Astrocyte of the hippocampus (primary cell): Measurements from ENCODE around the gene NCKIPSD.

Experiments
- DNase-seq: peaks from one replicate; pipeline ENCODE4 v3.0.0; 2011; ENCODE audit warnings: low read depth, low spot score

The NCKIPSD gene

GRCh38 chr3:48678566-48679380, 6.9 kb downstream of the NCKIPSD start:
- no peak for DNase-seq

DNA sequence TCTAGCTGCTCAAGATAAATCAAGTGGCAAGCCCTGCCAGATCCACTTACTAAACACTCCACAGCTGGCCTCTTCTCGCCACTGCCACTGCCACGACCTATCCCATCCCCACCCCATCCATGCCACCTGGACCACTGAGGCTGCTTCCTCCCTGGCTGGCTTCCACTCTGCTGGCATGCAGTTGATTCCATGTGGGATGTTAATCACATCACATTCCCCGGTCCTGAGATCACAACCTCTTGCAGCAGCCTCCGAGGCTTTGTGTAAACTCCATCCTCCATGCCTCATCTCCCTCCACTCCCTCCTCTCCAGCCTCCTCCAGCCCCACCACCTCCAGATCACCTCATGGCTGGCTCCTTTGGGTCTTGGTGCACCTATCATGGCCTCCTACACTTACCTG, 7.7 kb downstream of the NCKIPSD start:
- peak; percentile 43 for DNase-seq

- DNase-seq: no peak
These were observed 11.2 kb downstream of the NCKIPSD start for GRCh38 chr3:48674505-48674904.

DNA sequence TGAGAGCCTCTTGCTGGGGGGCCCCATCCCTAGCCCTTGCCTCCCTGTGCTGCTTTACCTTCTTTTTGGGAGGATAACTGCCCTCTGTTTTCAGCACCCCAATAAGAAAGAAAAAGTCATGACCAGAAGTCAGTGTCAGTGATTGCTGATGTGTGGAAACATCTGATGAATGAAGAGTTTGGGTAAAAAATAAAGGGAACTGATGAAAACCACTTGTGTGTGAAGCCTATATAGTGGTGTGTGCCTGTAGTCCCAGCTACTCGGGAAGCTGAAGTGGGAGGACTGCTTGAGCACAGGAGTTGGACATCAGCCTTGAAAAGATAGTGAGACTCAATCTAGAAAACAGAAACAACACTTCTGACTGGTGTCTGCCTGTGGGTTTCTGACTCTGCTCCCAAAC, 13.2 kb downstream of the NCKIPSD start:
- no peak for DNase-seq

GRCh38 chr3:48664929-48665328, 20.8 kb downstream of the NCKIPSD start:
- no peak for DNase-seq

DNA sequence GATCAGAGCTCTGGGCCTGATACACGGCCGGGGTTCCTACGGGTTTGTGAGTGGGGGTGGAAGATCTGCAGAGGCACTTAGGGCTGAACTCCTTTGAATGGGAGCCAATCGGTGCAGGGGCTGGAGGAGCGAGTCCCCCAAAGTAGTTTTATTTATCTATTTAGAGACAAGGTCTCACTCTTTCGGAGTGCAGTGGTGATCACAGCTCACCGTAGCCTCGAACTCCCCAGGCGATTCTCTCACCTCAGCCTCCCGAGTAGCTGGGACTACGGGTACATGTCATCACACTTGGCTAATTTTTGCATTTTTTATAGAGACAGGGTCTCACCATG, 21.4 kb downstream of the NCKIPSD start:
- no peak for DNase-seq

DNA sequence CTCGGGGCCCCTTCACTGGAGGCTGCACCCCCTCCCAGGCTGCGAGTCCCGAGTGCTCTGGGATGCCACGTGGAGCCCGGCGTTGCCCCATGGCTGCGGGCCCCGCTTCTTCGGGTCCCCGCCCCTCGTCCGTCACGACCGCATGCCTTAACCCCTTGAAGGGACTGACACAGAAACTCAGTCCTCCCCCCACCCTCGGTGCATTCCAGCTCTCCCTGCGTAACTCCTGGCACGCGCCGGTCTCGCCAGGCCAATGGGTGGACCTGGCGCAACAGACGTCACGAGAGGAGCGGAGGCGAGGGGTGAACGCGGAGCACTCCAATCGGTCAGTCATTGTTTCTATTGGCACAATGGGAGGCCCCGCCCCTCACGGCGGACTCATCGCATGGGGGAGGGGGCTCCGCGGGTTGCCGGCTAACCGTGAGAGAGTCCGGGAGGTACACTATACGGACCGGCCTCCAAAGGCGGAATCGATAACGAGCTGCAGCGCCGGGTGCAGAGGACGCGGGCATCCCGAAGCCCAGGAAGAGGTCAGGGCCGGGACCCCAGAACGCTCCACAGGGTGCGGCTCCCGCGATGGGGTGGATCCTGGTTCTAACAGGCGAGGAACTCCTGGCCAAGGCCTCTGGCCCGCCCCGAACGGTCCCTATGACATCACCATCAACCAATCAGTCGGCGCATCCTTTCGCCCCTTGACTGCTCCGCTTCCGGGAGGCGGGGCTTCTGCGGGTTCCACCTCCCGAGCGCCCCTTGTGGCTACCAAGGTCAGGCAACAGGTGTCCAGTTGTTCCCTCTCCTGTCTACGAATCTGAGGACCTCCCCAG, 22.0 kb downstream of the NCKIPSD start:
- peak; percentile 99 for DNase-seq

DNA sequence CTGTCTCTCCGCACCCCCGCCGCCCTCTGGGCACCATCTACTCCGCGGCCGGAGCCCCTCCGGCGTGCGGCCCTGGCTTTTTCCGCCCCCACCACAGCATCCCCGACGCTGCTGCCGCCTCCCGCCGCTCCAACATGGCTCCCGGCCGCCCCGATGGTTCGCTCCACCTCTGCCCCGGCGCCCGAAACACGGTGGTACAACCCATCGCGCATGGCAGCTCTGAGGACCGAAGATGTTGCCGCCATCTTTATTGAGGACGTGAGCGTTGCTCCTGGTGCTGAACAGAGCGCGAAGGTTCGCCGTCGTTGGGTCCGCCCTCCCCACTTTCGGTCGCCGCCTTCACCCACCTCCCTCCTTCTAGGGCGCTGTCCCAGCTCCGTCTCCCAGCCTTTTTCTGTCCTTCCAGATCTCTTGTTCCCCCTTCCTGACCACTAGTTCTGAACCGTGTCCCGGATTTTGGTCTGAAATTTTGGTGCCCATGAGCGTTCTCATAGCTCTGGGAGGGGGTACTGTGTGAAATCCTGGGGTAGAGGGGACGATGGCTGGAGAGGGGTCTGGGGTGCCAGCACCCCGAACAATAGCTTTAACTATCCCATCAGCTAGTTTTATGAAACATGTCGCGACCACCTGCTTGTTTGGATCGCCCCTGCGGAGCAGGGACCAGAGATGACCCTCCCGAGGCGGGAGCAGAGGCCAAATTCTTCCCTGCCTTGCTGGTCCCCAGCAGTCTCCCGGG, 22.8 kb downstream of the NCKIPSD start, which contains the start of gene CELSR3:
Gene CELSR3, minus strand, starts transcription at position 134 of the 736 bp plus-strand sequence. CDS start 252 bp downstream, outside the sequence.
- peak; percentile 96 for DNase-seq

DNA sequence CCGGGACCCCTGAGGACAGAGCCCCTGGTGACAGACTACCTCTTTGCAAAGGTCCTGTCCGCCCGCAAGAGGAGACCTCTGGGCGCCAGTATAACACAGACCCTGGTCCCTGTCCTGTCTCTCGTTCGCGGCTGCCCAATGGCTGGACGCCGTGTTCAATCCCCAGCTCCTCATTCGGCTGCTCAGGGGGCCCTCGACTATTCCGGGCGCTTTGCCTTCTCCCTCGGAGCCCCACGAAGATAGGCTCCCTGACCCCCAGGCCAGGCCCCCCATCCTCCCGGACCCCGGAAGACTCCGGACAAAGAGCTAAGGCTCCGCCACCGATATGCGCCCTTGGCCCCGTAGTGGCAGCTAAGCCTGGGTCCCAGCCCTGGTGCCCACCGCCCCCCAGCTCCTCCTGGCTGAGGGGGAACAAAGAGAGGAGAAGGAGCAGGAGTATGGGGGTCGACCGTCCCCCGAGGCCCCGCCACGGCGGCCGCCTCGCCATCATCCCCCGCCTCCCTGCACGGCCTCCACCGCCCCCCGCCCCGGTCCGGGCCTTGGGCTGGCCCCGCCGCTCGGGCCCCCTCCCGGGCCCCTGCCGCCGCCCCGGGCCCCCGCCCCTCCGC, 23.5 kb downstream of the NCKIPSD start:
- no peak for DNase-seq

GRCh38 chr3:48661501-48662144, 24.1 kb downstream of the NCKIPSD start:
- DNase-seq: peak; percentile 83

GRCh38 chr3:48660800-48661400, 24.8 kb downstream of the NCKIPSD start:
- DNase-seq: no peak

- no peak for DNase-seq
These were observed 28.9 kb downstream of the NCKIPSD start for GRCh38 chr3:48656841-48657281.

GRCh38 chr3:48656061-48656840, 29.5 kb downstream of the NCKIPSD start:
- DNase-seq: peak; percentile 84

- no peak for DNase-seq
These were observed 30.1 kb downstream of the NCKIPSD start for GRCh38 chr3:48655606-48656005.

- no peak for DNase-seq
These were observed 30.7 kb downstream of the NCKIPSD start for GRCh38 chr3:48655063-48655462.

- DNase-seq: no peak
These were observed 32.6 kb downstream of the NCKIPSD start for GRCh38 chr3:48652923-48653715.

GRCh38 chr3:48651771-48652170, 33.9 kb downstream of the NCKIPSD start:
- DNase-seq: no peak

GRCh38 chr3:48650723-48651122, 35.0 kb downstream of the NCKIPSD start:
- no peak for DNase-seq
